K562 (cell line): Measurements from ENCODE around the gene PLEKHA5. TPM values are rescaled to one million over a fixed set of nuclear protein-coding genes. Genes with fewer than 3 reads are reported as not detected.

Experiments
- ATAC-seq: fragments of 200-7000 bp; cut with Tn5 transposase; 3 replicates; pipeline ENCODE4 v1.9.1; 2020; ENCODE audit warnings: moderate library complexity
- BruUV-seq: library from RNA; stranded (reverse); fragments of 400-500 nt; replicated peaks from 2 replicates; lab custom pipeline; 2021; lab: Mats Ljungman, UMichigan
- CTCF ChIA-PET: fragments of 300-600 bp; formaldehyde crosslinking; extraction: SDS; loops from one replicate; lab custom pipeline; 2021; ENCODE audit warnings: low intra/inter-chr PET ratio; lab: Yijun Ruan, JAX
- POLR2A ChIA-PET: fragments of 300-600, 350-650 bp; sonication (Branson Sonifier 250); formaldehyde crosslinking; extraction: SDS; loops from one replicate; lab custom pipeline; 2021; ENCODE audit warnings: antibody characterized with exemption, inconsistent platforms; lab: Yijun Ruan, JAX
- DNase-seq, 4 experiments: peaks; one replicate each; pipeline versions ENCODE4 v3.0.0 to v3.0.0-alpha.2; 2011 to 2018; ENCODE audit warnings: low spot score in 3 of 4, mixed read lengths in 3 of 4; ENCODE audit errors: extremely low read depth in 1 of 4
- FAIRE-seq: peaks from 2 replicates; lab custom pipeline; 2011; peaks lifted over from hg19 to GRCh38; lab: Jason Lieb, UNC
- H2AFZ ChIP-seq: 2 replicates; pipeline ENCODE4 v1.6.0; 2011; ENCODE audit warnings: low read depth, low read length, control low read depth, inconsistent platforms
- H3K27ac ChIP-seq: fragments of 200-600 bp; 3 replicates; pipeline ENCODE4 v1.8.0; 2011; ENCODE audit warnings: low read depth, mild to moderate bottlenecking, control low read depth, inconsistent platforms, low read length, moderate library complexity, mixed read lengths; ENCODE audit errors: extremely low read depth
- H3K27me3 ChIP-seq, 2 experiments: fragments of 300-600 bp in 1 of 2; 2 replicates in 1 of 2; 3 replicates in 1 of 2; pipeline versions ENCODE4 v1.6.0 to v1.8.0; 2011; ENCODE audit warnings: inconsistent platforms in 2 of 2, low read length in 2 of 2, mild to moderate bottlenecking in 1 of 2, mixed read lengths in 1 of 2, moderate library complexity in 1 of 2; ENCODE audit not compliant: control insufficient read depth in 2 of 2, insufficient read depth in 2 of 2
- H3K36me3 ChIP-seq: fragments of 300-600 bp; 3 replicates; pipeline ENCODE4 v1.8.0; 2011; ENCODE audit warnings: mild to moderate bottlenecking, low read length, inconsistent platforms; ENCODE audit not compliant: control insufficient read depth, insufficient read depth
- H3K4me1 ChIP-seq, 2 experiments: fragments of 200-600 bp in 1 of 2; replicated peaks in 1 of 2; 2 replicates in 1 of 2; 3 replicates in 1 of 2; pipeline versions ENCODE4 v1.5.1 to v1.8.0; 2011; ENCODE audit warnings: inconsistent platforms in 2 of 2, low read length in 2 of 2, mild to moderate bottlenecking in 1 of 2, mixed read lengths in 1 of 2, moderate library complexity in 1 of 2; ENCODE audit not compliant: control insufficient read depth in 2 of 2, insufficient read depth in 2 of 2
- H3K4me2 ChIP-seq: 2 replicates; pipeline ENCODE4 v1.6.1; 2011; ENCODE audit warnings: low read length, control low read depth, inconsistent platforms, mixed read lengths; ENCODE audit not compliant: insufficient read depth
- H3K4me3 ChIP-seq: fragments of 200-600 bp; sonication (generic), shearing (Covaris generic); 2 replicates; pipeline ENCODE4 v1.5.1; 2016; ENCODE audit warnings: control low read depth, inconsistent platforms
- H3K79me2 ChIP-seq: fragments of 200-600 bp; 3 replicates; pipeline ENCODE4 v1.8.0; 2011; ENCODE audit warnings: low read length, inconsistent platforms; ENCODE audit not compliant: control insufficient read depth, insufficient read depth
- H3K9ac ChIP-seq, 2 experiments: 2 replicates each; pipeline versions ENCODE4 v1.6.0 to v1.6.1; 2011; ENCODE audit warnings: low read depth in 2 of 2, low read length in 2 of 2, control low read depth in 1 of 2, inconsistent platforms in 1 of 2, mild to moderate bottlenecking in 1 of 2, mixed read lengths in 1 of 2; ENCODE audit not compliant: insufficient read depth in 1 of 2
- H3K9me1 ChIP-seq: one replicate; pipeline ENCODE4 v1.6.0; 2011; ENCODE audit warnings: inconsistent platforms, mild to moderate bottlenecking, low read length, moderate library complexity; ENCODE audit not compliant: control insufficient read depth, insufficient read depth
- H3K9me3 ChIP-seq: replicated peaks from 2 replicates; pipeline ENCODE4 v1.5.1; 2011; ENCODE audit warnings: low read depth, low read length, inconsistent platforms; ENCODE audit not compliant: control insufficient read depth, insufficient read depth
- H4K20me1 ChIP-seq: replicated peaks from 2 replicates; pipeline ENCODE4 v1.6.1; 2011; ENCODE audit warnings: low read length, inconsistent platforms, mixed read lengths; ENCODE audit not compliant: control insufficient read depth, insufficient read depth
- CREBBP ChIP-seq: IDR thresholded peaks from one replicate; pipeline ENCODE4 v1.6.1; 2012; ENCODE audit warnings: low read depth, mild to moderate bottlenecking, control low read depth, inconsistent platforms, low read length
- CXXC5 ChIP-seq: fragments of 250-450 bp; sonication (Bioruptor Pico); IDR thresholded peaks from 2 replicates; pipeline ENCODE4 v1.8.0; 2022; ENCODE audit warnings: inconsistent platforms, mild to moderate bottlenecking, moderate library complexity
- HMGN3 ChIP-seq: IDR thresholded peaks from 2 replicates; pipeline ENCODE4 v1.6.1; 2011; ENCODE audit warnings: borderline replicate concordance, low read depth, mild to moderate bottlenecking, mixed read lengths, low read length; ENCODE audit not compliant: insufficient read length; ENCODE audit errors: extremely low read depth
- KDM1A ChIP-seq, 2 experiments: fragments of 450-650 bp; IDR thresholded peaks; 2 replicates each; pipeline ENCODE4 v1.6.1; 2016; ENCODE audit warnings: mild to moderate bottlenecking in 2 of 2
- MCM3 ChIP-seq: fragments of 450-650 bp; IDR thresholded peaks from 2 replicates; pipeline ENCODE4 v1.6.1; 2016
- RBFOX2 ChIP-seq: fragments of 200-400 bp; formaldehyde crosslinking; IDR thresholded peaks from 2 replicates; pipeline ENCODE4 v1.6.1; 2017; ENCODE audit warnings: low read depth, mild to moderate bottlenecking, low read length, moderate library complexity
- RBM22 ChIP-seq: fragments of 200-400 bp; formaldehyde crosslinking; IDR thresholded peaks from 2 replicates; pipeline ENCODE4 v1.6.1; 2018; ENCODE audit warnings: low read length, low read depth; ENCODE audit not compliant: poor library complexity, severe bottlenecking
- ZNF253 ChIP-seq: fragments of 250-450 bp; sonication (Bioruptor Pico); conservative IDR thresholded peaks from 2 replicates; pipeline ENCODE4 v1.6.1; 2021; ENCODE audit warnings: mild to moderate bottlenecking
- WGBS: fragments of 100-300 bp; shearing (Covaris generic); methylation state at CpG from one replicate; pipeline ENCODE4 v1.1.6; 2016; ENCODE audit warnings: low coverage, mixed read lengths; ENCODE audit not compliant: insufficient coverage; ENCODE audit errors: missing lambda C conversion rate; 5-methylcytosine and 5-hydroxymethylcytosine counted together
- in situ Hi-C: fragments of 300-500 bp; cut with MboI; formaldehyde crosslinking; loops from 4 replicates; pipeline ENCODE4 v1.15.0; 2018; ENCODE audit warnings: inconsistent platforms, mixed read lengths
- intact Hi-C: fragments of 100-400 bp; cut with micrococcal nuclease; formaldehyde crosslinking; loops from 2 replicates; pipeline ENCODE4 v1.14.2; 2022
- polyA plus RNA-seq, 8 experiments: library from polyadenylated mRNA; depleted of rRNA in 4 of 8; stranded (reverse) in 5 of 8; unstranded in 3 of 8; fragments of >200 nt; fragmentation: Nextera tagmentation in 2 of 8; fragmentation: Illumina TruSeq in 1 of 8; extraction: Ambion mirVana in 2 of 8; extraction: Trizol in 1 of 8; gene quantifications; 2 replicates each; pipeline versions ENCODE4 v1.2.1 to v1.2.3, GENCODE V29; 2011 to 2014; ENCODE audit warnings: inconsistent platforms in 1 of 8, missing spikeins in 1 of 8
- total RNA-seq, 7 experiments: library from RNA; depleted of rRNA in 6 of 7; stranded (reverse); fragments of >200 nt in 6 of 7; fragmentation: Illumina TruSeq in 2 of 7; extraction: Trizol in 2 of 7; gene quantifications; 2 replicates each; pipeline versions ENCODE4 v1.2.1 to v1.2.3, GENCODE V29; 2011 to 2021; ENCODE audit warnings: low replicate concordance in 1 of 7

PLEKHA5 gene
- total and polyA plus RNA-seq, 9 of the 15 experiments (the other 6 are each of a cell fraction or from before 2014, with no cell fraction given) = 7.2 to 26.2 (median 17.4) TPM

DNA sequence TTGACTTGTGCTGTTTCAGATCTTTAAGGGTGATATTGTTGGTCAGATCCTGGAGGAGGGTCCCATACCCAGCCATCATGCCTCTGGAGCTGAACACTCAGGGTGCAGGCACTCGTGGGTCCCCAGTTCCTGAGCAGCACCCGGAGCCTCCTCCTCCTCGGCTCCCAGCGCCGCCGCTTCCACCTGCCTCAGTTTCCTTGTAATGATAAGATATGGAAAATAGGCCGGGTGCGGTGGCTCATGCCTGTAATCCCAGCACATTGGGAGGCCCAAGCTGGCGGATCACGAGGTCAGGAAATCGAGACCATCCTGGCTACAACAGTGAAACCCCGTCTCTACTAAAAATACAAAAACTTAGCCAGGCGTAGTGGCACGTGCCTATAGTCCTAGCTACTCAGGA lies 289.6 kb downstream of the PLEKHA5 start:
- no peak for TF ChIP-seq RBFOX2
- no peak for TF ChIP-seq CREBBP
- TF ChIP-seq RBM22 = no peak
- TF ChIP-seq HMGN3 = no peak
- ChIA-PET POLR2A (no interaction called here), CTCF (no interaction called here)
- FAIRE-seq (no peak), DNase-seq (no peak), ATAC-seq (no peak)
- Histone ChIP-seq H3K27ac (no peak overlapping the region), H3K9me3 (no peaks in the 10 kb centered on the region), H2AFZ (no peak overlapping the region), H3K9ac (no peak overlapping the region), H4K20me1 (no peaks in the 10 kb centered on the region), H3K4me1 (no peaks in the 10 kb centered on the region; a peak in 1 of 5 replicates), H3K4me3 (no peak overlapping the region), H3K27me3 (peaks cover 0 to 3% of the 10 kb centered on the region in 2 experiments; a peak in 2 of 5 replicates), H3K9me1 (no peaks in the 10 kb centered on the region), H3K79me2 (no peaks in the 10 kb centered on the region), H3K36me3 (no peaks in the 10 kb centered on the region), H3K4me2 (no peak overlapping the region)
- BruUV-seq = no TSS peak
- 31% methylated on average over 10 of the region's 14 CpGs for WGBS
- intact Hi-C loops = no loop called here
- in situ Hi-C loops = no loop called here

DNA sequence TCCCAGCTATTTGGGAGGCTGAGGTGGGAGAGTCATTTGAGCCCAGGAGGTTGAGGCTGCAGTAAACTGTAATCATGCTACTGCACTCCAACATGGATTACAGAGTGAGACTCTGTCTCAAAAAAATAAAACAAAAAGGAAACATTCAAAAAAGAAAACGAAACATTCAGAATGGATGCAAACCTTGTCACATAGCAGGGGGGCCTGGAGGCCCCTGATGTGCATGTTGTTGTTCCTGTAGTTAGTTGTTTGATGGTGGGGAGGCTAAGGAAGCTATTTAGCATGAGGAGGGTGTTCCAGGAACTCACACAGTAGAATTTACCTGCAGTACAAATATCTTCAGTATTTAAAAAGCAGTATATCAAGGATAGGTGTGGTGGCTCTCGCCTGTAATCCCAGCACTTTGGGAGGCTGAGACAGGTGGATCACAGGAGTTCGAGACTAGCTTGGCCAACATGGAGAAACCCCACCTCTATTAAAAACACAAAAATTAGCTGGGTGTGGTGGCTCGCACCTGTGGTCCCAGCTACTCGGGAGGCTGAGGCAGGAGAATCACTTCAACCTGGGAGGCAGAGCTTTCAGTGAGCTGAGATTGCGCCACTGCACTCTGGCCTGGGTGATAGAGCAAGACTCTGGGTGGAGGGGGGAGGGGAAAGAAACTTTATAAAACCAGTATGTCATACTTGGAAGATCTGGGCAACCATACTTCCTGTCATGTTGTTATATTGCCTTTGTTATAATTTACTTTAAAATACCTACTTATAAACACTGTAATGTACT lies 292.2 kb downstream of the PLEKHA5 start:
- TF ChIP-seq ZNF253 (no peak), CXXC5 (CRISPR knock-in tag) (no peak), KDM1A (IDR thresholded peaks at IDR 0.05) (peak; percentile 51 to 52; a peak in 2 of 4 replicates), MCM3 (no peak)
- H3K4me2 ChIP-seq = no peak overlapping the region
- no peaks in the 10 kb centered on the region for H3K36me3 ChIP-seq
- H3K4me3 ChIP-seq = no peak overlapping the region
- no peaks in the 10 kb centered on the region; a peak in 1 of 5 replicates for H3K4me1 ChIP-seq
- no TSS peak for BruUV-seq
- peaks cover 0 to 3% of the 10 kb centered on the region in 2 experiments; a peak in 2 of 5 replicates for H3K27me3 ChIP-seq
- no peak for FAIRE-seq
- H2AFZ ChIP-seq = no peak overlapping the region
- H3K9ac ChIP-seq = no peak overlapping the region
- in situ Hi-C loops (no loop called here), intact Hi-C loops (no loop called here)
- DNase-seq = no peak
- H4K20me1 ChIP-seq = no peaks in the 10 kb centered on the region
- no peak overlapping the region for H3K27ac ChIP-seq
- no peak for ATAC-seq
- H3K9me1 ChIP-seq = no peaks in the 10 kb centered on the region
- no peaks in the 10 kb centered on the region for H3K9me3 ChIP-seq
- ChIA-PET POLR2A (no interaction called here), CTCF (no interaction called here)
- no peaks in the 10 kb centered on the region for H3K79me2 ChIP-seq
- 4% methylated on average over 4 of the region's 6 CpGs for WGBS
